VCaP (cell line): ENCODE data around the gene CHST15.

Source experiments
- H3K27ac ChIP-seq: fragments of 450-650 bp; 2 replicates; pipeline ENCODE4 v1.5.1; 2017
- TF ChIP-seq, protein P1 (sequence below): fragments of 450-650 bp; conservative IDR thresholded peaks from 2 replicates; pipeline ENCODE4 v1.5.1; 2017; ENCODE audit warnings: mild to moderate bottlenecking, moderate library complexity

CHST15 gene

GRCh38 chr10:124132876-124133275 is 39.5 kb upstream of the CHST15 start:
- H3K27ac ChIP-seq, result no peak overlapping the region
- TF ChIP-seq, protein P1, sequence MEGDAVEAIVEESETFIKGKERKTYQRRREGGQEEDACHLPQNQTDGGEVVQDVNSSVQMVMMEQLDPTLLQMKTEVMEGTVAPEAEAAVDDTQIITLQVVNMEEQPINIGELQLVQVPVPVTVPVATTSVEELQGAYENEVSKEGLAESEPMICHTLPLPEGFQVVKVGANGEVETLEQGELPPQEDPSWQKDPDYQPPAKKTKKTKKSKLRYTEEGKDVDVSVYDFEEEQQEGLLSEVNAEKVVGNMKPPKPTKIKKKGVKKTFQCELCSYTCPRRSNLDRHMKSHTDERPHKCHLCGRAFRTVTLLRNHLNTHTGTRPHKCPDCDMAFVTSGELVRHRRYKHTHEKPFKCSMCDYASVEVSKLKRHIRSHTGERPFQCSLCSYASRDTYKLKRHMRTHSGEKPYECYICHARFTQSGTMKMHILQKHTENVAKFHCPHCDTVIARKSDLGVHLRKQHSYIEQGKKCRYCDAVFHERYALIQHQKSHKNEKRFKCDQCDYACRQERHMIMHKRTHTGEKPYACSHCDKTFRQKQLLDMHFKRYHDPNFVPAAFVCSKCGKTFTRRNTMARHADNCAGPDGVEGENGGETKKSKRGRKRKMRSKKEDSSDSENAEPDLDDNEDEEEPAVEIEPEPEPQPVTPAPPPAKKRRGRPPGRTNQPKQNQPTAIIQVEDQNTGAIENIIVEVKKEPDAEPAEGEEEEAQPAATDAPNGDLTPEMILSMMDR, result no peak

DNA sequence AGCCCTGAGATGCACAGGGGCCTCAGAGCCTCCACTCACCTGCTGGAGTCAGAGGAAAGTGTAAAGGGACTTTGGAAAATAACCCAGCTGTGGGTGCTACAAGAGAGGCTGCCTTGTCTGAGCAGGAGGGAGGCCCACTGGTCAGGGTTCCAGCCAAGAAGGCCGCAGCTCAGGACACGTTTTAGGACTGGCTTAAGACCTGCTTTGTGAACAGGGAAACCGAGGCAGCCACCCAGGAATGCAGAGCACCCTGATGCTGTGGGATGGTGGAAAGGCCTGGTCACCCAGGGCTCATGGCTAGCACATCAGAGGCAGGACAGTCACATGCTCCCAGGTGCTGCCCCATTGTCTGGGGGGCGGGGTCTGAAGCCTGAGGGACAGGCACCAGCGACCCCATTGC is 38.9 kb upstream of the CHST15 start:
- H3K27ac ChIP-seq, result no peak overlapping the region
- TF ChIP-seq, protein P1, result no peak

DNA sequence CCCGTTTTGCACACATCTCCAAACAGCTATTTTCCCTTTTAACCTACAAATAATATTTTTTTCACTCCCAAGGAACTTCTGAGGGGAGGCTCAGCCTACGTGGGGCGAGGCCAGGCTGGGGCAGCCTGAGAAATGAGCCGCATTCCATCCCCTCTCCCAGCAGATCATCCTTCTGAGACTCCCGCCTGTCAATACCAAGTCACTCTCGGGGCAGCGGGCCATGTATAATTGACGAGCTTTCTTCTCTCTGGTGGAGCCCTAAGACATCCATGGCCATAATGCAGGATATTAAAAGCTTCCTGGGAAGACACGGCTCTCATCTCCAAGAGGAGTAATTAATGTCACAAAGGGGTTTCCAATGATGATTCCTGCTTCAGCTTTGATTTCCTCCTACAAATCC is 37.8 kb upstream of the CHST15 start:
- H3K27ac ChIP-seq, result no peak overlapping the region
- TF ChIP-seq, protein P1, result no peak

- TF ChIP-seq, protein P1, result no peak
- no peak overlapping the region for H3K27ac ChIP-seq
These were observed 37.0 kb upstream of the CHST15 start for GRCh38 chr10:124130198-124130900.

DNA sequence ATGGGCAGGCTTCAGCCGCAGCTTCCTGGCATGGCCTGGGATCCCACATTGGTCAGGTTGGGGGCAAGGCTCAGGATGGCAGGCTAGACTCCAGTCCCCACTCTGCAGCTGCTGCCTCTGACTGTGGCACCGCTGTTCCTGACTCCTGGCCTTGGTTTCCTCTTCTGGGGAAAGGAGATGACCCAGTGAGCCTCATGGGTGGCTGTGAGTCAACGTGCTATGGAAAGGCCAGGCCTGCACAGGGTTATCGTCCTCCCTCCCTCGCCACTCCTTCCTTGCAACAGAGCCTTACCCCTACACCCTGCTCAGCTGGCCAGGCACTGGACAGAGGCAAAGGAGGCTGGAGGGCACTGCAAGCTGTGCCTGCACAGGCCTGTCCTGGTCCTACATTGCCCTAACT is 36.1 kb upstream of the CHST15 start:
- TF ChIP-seq, protein P1, result no peak
- H3K27ac ChIP-seq, result no peak overlapping the region

DNA sequence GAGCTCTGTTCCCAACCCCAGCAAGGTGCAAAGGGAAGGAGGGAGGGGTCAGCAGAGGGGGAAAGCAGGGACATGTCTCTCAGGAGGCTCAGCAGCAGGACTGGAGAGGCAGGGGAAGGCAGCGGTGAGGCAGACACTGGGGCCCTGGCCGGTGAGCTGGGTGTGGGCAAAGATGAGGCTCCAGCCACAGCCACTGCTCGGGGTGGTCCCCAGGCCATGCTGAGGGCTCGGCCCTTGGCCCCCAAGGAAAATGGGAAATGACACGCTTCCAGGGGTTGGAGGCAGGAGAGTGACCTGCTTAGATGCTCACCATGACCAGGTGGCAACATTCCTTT is 35.4 kb upstream of the CHST15 start:
- TF ChIP-seq, protein P1, result no peak
- no peak overlapping the region for H3K27ac ChIP-seq

DNA sequence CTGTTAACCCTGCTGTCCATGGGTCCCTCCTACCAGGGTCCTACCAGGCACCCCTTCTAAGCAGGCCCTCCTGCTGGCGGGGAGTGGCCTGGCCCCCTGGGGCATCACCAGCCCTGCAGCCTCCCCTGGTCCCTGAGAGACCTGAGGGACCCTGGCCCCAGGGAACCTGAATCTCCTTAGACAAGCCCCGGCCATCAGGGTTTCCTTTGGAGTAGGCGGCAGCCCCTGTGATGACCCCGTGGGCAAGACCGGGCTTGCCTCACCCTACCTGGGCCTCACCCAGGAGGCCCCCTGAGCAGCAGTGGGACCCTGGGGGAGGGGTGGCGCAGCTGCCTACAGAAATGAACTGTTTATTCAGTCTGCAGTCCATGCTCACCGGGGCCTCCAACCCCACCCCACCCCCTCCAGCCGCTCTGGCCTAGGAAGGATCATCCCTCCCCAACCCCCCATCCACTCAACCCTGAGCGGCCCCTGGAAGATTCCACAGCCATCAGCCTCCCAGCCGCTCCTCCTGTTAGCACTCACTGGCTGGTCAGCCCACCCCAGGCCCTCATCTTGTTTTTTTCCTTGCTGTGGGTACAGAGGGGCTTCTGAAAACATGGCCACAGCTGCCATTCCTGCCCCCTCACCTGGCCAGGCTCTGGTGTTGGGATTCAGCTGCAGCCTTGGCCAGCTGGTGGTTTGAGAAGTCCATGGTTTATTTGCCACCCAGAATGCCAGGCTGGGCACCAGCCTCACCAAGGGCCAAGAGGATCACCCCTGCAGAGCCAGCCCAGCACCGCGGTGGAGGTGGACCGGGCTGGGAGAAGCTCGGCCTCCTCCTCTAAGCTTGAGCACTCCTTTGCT is 34.8 kb upstream of the CHST15 start:
- no peak overlapping the region for H3K27ac ChIP-seq
- TF ChIP-seq, protein P1, result no peak
